ENCODE results near the gene TOGARAM1.

Gene TOGARAM1, protein sequence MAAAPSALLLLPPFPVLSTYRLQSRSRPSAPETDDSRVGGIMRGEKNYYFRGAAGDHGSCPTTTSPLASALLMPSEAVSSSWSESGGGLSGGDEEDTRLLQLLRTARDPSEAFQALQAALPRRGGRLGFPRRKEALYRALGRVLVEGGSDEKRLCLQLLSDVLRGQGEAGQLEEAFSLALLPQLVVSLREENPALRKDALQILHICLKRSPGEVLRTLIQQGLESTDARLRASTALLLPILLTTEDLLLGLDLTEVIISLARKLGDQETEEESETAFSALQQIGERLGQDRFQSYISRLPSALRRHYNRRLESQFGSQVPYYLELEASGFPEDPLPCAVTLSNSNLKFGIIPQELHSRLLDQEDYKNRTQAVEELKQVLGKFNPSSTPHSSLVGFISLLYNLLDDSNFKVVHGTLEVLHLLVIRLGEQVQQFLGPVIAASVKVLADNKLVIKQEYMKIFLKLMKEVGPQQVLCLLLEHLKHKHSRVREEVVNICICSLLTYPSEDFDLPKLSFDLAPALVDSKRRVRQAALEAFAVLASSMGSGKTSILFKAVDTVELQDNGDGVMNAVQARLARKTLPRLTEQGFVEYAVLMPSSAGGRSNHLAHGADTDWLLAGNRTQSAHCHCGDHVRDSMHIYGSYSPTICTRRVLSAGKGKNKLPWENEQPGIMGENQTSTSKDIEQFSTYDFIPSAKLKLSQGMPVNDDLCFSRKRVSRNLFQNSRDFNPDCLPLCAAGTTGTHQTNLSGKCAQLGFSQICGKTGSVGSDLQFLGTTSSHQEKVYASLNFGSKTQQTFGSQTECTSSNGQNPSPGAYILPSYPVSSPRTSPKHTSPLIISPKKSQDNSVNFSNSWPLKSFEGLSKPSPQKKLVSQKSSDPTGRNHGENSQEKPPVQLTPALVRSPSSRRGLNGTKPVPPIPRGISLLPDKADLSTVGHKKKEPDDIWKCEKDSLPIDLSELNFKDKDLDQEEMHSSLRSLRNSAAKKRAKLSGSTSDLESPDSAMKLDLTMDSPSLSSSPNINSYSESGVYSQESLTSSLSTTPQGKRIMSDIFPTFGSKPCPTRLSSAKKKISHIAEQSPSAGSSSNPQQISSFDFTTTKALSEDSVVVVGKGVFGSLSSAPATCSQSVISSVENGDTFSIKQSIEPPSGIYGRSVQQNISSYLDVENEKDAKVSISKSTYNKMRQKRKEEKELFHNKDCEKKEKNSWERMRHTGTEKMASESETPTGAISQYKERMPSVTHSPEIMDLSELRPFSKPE (N-terminal part only)

DNA sequence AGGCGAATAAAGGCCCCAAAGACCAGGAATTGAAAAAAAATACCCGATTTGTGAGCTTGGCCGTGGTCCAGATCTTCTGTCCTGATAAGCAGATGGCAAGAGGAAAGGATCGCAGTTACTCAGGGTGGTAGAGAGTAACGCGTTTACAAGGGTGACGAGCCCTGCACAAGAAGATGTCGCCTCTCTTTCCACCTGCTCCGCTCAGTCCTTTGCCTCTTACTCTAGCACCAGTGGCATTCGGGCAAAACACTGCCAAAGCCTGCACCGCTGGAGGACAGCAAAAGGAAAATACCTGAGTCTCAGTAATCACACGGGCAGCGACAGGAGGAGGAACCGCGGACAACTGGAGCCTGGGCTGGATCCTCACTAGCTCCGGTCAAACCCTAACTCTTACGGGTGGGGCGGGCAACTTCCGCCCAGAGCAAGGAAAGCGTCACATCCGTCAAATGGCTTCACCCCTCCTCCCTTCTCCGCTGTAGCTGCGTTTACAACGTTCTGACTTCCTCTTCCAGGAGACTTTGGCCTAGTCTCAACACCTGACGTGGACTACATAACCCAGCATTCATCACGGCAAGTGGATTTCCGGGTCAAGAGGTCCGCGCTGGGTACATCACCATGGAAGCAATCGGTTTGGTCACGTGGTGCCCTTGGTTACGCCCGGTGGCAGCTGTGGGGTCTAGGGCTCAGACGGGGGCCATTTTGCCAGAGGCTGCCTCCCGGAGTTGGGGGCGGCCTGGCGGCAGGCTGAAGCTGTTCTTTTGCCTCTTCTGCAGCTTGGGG lies at the start of gene TOGARAM1, which contains the start of gene KLHL28:
Gene TOGARAM1 (plus strand): TSS at position 637 of the 780 bp plus-strand sequence. CDS start 232 bp downstream, outside the sequence.
Gene KLHL28 (minus strand): TSS at position 394 of the 780 bp plus-strand sequence. CDS start 16,019 bp downstream, outside the sequence.
- DNase-seq (ENCODE audit: low spot score) = peak; percentile 97

DNA sequence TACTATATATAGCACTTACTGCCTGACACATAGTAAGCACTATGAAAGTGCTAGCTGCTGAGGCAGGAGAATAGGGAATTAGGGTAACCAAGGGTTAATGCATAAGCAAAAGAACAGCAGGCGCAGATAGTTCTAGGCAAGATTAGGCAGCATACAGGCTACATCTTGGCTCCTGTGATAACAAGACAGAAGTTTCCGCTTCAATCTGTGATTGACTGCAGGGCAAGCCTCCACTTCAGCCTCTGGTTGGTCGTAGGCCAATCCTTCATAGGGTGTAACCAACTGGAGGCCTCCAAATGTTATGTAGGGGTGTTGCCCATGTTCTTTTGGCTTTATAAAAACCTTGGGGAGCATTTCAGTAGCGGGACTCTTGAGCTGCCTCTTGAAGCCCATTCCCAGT lies 47.1 kb upstream of the TOGARAM1 start:
- DNase-seq (ENCODE audit: low spot score) = peak; percentile 34

DNA sequence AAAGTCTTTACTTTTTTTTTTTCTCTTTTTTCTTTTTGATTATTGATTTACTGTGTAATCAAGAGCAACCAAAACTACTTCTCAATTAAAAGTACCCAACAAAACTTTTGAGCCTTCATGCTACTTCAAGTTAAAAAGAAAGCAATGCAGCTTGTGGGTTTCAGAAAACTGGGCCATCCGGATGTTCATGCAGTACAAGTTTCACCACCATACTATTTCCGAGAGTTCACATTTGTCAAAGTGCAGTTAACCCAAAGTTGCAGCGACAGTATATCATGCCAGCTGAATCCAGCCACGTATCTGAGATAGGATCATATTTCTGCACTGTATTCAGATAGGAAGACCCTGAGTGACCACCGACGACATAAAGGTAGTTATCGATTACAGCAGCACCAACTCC lies 33.2 kb upstream of the TOGARAM1 start:
- no peak for DNase-seq (ENCODE audit: low spot score)

DNA sequence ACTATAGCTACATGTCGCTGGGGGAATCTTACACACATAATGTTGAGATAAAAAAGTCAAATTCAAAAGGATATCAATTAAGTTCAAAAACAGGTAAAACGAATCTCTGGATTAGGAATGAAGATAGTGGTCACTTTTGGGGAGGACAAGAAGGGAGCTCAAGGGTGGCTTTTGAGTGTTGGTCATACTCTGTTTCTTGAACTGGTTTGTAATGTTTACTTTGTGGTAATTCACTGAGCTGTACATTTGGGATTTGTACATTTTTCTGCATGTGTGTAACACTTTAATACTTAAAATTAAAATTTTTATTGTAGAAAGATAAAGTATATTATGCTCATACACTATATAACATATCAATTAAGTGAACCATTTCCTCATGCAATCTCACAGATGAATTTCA lies 26.8 kb upstream of the TOGARAM1 start:
- no peak for DNase-seq (ENCODE audit: low spot score)

DNA sequence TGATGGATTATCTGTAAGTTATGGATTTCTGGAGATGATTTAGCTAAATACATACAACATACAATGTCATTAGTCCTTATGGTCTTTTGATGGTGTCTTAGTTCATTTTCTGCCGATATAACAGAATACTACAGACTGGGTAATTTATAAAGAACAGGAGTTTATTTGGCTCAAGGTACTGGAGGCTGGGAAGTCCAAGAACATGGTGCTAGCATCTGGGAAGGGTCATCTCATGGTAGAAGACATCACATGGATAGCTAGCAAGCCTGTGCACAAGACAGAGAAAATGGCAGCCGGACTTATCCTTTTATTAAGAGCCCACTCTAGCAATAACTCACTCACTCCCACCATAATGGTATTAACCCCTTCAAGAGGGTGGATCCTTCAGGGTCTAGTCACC lies 24.4 kb upstream of the TOGARAM1 start:
- no peak for DNase-seq (ENCODE audit: low spot score)

DNA sequence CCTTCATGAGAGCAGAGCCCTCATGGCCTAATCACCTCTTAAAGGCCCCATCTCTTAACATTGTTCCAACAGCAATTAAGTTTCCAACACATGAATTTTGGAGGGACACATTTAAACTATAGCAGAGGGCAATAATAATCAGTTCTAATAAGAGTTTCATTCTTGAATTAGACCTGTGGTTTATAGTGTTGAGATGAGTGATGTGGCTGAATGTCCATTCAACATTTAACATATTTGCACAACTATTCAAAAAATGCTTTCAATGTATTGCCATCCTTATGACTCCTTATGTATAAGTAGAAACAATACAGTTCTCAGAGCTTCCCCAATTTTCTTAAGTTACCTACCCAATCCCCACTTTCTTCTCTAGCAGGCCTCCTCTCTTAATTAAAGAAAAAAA lies 21.8 kb upstream of the TOGARAM1 start:
- no peak for DNase-seq (ENCODE audit: low spot score)

DNA sequence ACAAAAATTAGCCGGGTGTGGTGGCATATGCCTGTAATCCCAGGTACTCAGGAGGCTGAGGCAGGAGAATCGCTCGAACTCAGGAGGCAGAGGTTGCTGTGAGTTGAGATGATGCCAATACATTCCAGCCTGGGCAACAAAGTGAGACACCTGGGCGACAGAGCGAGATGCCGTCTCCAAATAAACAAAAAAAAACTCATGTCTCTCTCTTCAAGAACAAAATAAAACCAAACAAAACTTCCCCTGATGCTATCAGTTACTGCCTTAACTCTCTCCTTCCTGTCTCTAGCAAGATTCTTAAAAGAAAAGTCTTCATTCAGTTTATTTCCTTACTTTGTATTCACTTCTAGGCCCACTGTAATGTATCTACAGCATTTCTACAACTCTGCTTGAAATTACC lies 21.0 kb upstream of the TOGARAM1 start:
- DNase-seq (ENCODE audit: low spot score) = no peak

DNA sequence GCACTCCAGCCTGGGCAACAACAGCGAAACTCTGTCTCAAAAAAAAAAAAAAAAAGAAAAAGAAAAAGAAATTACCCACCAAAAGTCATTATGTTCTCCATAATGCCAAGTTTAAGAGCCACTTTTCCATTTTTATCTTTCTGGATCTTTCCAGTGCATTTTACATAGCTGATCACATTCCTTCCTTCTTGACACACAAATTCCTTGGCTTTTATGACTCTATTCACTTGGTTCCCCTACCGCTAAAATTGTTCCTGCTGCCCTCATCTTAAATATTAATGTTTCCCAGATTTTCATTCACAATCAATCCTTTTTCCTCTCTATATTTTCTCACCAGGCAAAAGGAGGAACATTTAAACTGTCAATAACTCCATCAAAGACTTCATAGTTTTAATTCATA lies 20.4 kb upstream of the TOGARAM1 start:
- DNase-seq (ENCODE audit: low spot score) = peak; percentile 35

DNA sequence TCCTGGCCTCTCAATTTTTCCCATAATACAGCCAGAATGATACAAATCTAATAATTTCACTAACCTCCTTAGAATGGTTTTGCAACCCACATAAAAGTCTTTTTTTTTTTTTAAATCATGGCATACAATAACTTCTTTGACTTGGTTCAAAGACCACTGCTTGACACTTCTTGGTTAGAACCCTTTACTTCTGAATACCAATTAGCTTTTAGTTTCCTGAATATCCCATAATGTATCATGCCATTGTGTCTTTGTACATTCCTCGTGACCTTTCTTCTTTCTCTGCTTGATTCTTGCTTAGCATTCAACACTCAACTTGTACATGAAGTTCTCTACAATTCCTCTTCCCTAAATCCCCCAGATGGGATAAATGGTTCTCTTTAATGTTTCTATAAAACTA lies 19.6 kb upstream of the TOGARAM1 start:
- DNase-seq (ENCODE audit: low spot score) = no peak

DNA sequence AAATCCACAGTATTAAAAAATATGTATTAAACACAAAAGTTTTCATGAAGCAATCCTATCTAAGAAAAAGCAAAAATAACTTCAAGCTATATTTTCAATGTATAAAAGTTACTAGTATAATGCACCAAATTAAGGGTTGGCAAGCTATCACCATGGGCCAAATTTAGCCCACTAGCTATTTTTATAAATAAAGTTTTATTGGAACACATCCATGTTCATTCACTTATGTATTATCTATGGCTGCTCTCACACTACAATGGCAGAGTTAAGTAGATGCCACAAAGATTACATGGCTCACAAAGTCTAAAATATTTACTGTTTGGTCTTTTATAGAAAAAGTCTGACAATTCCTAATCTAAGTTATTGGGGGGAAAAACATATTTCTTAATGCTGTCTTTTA lies 17.9 kb upstream of the TOGARAM1 start:
- no peak for DNase-seq (ENCODE audit: low spot score)

DNA sequence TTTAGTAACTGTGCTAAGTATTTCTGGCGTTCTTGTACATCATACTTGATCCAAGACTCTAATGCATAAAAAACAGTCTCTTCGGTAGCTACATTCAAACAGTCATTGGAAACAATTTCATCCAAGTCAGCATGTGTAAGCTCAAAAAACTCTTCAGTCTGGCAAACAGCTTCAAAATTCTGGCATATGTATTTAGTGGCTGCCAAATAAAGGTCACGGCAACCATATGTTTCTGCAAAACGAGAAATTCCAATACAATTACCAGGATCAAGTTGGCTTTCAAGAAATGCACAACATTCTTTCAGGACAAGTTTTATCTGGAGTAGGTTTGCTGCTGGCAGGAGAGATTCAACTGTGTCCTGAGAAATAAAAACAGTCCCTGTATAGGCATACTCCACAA lies 16.7 kb upstream of the TOGARAM1 start:
- peak; percentile 68 for DNase-seq (ENCODE audit: low spot score)

DNA sequence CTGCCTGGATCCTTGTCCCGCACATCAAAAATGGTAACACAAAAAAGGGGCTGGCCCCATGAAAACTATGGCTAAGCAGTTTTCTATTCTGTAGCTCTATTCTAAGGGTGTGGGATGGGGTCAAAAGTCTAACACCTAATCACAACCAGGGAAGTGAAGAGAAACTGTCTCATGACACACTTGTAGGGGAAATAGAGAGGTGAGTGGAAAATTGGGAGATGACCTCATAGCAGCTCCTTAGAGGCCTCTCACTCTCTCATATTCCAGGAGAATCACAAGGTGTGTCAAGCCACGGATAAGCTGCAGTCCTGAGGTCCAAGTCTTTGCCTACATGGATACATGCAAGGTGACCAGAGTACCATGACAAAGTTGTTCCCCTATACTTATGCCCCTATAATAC lies 10.9 kb upstream of the TOGARAM1 start:
- no peak for DNase-seq (ENCODE audit: low spot score)

DNA sequence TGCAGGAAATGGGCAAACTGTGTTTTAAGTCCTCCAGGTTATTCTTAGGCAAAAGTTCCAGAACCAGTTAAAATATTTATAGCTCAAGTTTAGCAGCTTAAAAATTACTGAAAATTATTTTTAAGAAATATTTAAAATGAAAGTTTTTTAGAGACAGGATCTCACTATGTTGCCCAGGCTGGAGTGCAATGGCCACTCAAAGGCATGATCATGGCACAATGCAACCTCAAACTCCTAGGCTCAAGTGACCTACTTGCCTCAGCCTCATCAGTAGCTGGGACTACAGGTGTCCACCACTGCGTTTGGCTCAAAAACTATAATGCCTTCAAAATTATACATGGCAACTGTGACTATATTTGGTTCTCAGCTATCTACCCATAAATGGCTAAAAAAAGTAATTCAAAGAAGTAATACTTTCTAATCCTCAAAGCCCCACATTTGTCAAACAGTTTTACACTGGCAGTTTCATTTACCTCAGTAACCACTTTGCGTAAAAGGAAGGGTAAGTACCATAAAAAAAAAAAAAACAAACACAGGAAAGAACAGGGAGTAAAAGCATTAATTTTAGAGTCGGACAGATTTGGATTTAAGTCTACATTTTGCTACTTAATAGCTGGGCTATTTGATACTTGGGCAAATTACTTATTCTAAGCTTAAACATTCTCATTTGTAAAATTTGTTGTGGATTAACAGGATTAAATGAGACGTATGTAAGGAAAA lies 9.4 kb upstream of the TOGARAM1 start:
- DNase-seq (ENCODE audit: low spot score) = no peak

DNA sequence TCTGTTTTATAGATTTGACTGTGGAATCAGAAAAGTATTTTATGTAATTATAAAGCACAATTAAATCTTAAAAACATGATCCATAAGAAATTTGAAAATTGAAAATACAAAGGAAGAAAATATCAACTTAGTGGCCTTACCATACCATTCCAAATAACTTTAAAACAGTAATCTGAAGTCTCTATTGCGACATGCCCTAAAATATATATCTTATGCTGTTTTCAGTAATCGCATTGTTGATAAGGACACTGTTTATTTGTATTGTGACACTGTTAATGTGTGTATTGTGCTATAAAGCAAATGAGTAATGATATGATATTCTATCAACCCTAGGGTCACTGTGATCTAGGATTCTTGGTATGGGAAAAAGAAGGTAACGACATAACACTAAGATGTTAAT lies 7.2 kb upstream of the TOGARAM1 start:
- no peak for DNase-seq (ENCODE audit: low spot score)

DNA sequence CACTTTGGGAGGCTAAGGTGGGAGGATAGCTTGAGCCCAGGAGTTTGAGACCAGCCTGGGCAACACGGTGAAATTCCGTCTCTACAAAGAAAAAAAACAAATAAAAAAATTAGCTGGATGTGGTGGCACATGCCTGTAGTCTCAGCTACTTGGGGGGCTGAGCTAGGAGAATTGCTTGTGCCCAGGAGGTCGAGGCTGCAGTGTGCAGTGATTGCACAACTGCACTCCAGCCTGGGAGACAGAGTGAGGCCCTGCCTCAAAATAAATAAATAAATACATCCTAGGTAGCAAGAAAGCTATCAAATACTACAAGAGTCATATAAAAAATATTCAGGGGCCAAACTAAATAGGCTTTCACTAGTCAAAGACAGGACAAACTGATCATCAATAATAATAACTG lies 6.5 kb upstream of the TOGARAM1 start:
- no peak for DNase-seq (ENCODE audit: low spot score)

DNA sequence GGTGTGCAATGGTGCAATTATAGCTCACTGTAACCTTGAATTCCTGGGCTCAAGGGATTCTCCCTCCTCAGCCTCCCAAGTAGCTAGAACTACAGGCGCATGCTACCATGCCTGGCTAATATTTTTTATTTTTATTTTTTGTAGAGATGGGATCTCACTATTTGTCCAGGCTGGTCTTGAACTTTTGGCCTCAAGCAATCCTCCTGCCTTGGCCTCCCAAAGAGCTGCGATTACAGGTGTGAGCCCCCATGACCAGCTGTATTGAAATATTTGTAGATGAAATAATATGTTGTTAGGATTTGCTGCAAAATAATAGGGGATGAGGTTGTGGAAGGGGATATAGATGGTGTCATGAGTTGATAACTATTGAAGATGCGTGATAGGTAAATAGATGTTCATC lies 5.1 kb upstream of the TOGARAM1 start:
- no peak for DNase-seq (ENCODE audit: low spot score)

DNA sequence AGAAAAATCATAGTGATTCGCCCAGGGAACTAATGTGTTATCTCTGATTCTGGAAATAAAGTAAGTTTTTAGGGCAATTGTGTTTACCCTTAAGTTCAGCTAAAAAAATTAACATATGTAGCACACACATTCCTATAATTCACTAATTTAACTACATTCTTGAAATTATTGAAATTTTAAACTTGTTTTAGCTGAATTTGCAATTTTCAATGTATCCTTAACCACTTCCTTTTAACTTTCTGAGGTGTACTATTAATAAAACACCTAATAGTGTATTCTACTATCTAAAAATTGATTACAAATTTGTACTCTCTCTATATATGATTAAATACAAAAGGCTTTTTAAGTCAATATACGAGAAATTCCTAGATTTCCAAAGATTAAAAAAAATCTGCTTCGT lies 2.5 kb upstream of the TOGARAM1 start:
- DNase-seq (ENCODE audit: low spot score) = no peak

DNA sequence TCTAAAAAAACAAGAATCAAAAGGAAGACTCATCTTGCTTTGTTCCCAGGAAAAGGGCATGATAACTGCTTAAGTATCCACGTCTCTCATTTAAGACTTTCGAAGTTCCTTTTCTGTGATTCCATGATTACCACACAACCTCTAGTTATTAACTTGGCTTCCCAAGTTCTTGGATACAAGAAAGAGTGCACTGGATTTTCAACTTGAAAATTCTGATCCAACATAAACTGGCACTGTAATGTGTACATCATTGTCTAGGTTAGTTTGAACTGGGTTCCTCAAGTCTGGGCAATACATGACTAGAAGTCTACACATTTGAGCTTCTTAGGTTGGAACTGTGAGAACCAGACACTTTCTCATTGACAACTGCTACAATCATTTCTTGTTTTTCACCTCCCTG lies 1.8 kb upstream of the TOGARAM1 start:
- no peak for DNase-seq (ENCODE audit: low spot score)

DNA sequence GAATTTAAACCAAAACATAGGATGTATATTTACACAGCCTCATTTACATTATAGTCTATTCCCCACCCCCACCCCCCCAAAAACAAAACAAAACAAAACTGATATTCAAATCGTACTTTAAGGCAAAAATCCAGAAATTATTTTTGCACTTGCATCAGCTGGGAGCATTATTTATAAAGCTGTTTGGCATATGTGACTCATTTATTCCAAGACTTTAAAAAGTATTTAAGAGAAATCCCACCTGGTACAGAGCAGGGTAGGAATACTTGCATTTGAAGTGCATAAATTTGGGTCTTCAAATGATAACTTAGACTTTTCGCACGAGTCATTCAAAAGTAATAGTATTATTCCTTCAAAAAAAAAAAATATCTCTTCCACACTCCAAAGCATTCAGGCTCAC lies 1.3 kb upstream of the TOGARAM1 start:
- DNase-seq (ENCODE audit: low spot score) = no peak

DNA sequence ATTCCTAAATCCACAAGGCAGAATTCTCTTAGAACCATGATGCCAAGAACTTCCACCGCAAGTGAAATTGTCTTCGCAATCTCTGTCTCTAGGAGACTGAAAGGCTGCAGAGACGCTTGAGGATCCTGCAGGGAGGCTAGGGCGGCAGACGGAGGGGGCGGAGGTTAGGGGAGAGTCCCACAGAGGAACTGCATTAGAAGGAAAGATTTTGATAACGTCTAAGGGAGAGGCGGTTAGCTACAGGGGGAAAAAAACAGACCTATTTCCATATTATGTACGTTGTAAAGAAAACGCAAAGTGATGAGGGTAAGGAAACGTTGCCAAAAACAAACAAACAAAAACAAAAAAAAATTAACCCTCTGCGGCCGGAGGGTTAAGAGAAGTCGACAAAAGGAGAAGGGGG lies 838 bp upstream of the TOGARAM1 start:
- peak; percentile 66 for DNase-seq (ENCODE audit: low spot score)

All from AG20443 (cell line).